Choroid plexus epithelial cell (primary cell): ENCODE data around the gene MROH8.

Source experiments
- DNase-seq: peaks from one replicate; pipeline ENCODE4 v3.0.0-alpha.2; 2010; ENCODE audit warnings: low read depth
- H3K4me3 ChIP-seq: 2 replicates; pipeline ENCODE4 v1.5.1; 2011; ENCODE audit warnings: low read depth, mild to moderate bottlenecking, control low read depth, low read length, moderate library complexity
- CTCF ChIP-seq: conservative IDR thresholded peaks from 2 replicates; pipeline ENCODE4 v1.5.1; 2011; ENCODE audit warnings: low read depth, mild to moderate bottlenecking, control low read depth, inconsistent platforms, low read length, moderate library complexity

Gene MROH8

GRCh38 chr20:37200926-37201826, 21.8 kb upstream of the MROH8 start:
- H3K4me3 ChIP-seq, result no peak overlapping the region
- DNase-seq, result peak; percentile 33
- no peak for TF ChIP-seq CTCF

GRCh38 chr20:37200376-37200775, 21.0 kb upstream of the MROH8 start:
- no peak for TF ChIP-seq CTCF
- H3K4me3 ChIP-seq, result no peak overlapping the region
- DNase-seq, result no peak

GRCh38 chr20:37198932-37199660, 19.7 kb upstream of the MROH8 start:
- no peak for DNase-seq
- TF ChIP-seq CTCF, result no peak
- H3K4me3 ChIP-seq, result no peak overlapping the region

- H3K4me3 ChIP-seq, result no peak overlapping the region
- DNase-seq, result no peak
- TF ChIP-seq CTCF, result no peak
Measured at GRCh38 chr20:37194621-37195417, 15.5 kb upstream of the MROH8 start.

- H3K4me3 ChIP-seq, result no peak overlapping the region
- DNase-seq, result no peak
- TF ChIP-seq CTCF, result no peak
Measured at GRCh38 chr20:37193821-37194220, 14.5 kb upstream of the MROH8 start.

GRCh38 chr20:37193226-37193625, 13.9 kb upstream of the MROH8 start:
- no peak overlapping the region for H3K4me3 ChIP-seq
- DNase-seq, result no peak
- TF ChIP-seq CTCF, result no peak
